ENCODE results near the gene FAM120A.
"Not testable (repeated sequence)": the region's sequence is repeated elsewhere in the genome, so short reads cannot be mapped to it uniquely, and the experiment has no call there.

Gene FAM120A

GRCh38 chr9:93473411-93473810, 21.9 kb downstream of the FAM120A start:
- no peak for DNase-seq

- no peak for DNase-seq
These were observed 23.6 kb downstream of the FAM120A start for GRCh38 chr9:93475108-93475507.

GRCh38 chr9:93475856-93476255, 24.4 kb downstream of the FAM120A start:
- no peak for DNase-seq

DNA sequence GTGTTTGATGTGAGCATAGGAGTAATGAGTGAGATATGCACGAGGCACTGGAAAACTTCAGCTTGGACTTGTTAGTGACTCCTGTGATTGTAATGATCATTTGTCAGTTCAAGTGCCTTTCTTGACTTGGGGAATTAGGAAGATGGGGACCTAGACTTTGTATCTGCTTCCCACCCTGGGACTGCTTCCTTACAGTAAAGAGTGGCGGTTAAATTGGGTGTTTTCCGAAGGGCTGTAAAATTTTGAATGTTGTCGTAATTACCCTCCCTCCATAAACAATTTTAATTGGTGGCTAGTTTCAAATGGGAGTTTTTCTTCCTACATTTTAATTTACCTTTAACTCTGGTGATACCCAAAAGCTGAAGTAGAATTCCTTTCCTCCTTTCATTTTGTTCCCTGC, 25.4 kb downstream of the FAM120A start:
- DNase-seq, result no peak

DNA sequence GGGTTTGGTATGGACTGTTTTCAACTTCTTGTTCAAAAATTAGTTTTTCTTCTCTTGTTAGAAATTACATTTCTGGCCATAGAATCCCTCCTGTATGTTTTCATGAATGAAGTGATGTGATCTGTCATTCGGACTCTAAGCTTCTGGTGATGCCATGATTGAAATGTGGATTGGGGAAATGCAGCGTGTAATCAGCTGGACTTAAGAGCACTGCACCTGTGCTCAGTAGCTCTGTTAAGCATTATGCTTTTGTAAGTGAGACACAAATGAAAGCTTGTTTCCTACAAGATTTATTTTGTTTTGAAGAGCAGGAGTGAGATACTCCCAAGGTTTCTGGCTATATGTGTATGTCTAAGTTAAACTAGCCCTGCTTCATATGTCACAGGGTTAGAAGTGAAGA, 25.9 kb downstream of the FAM120A start:
- no peak for DNase-seq

GRCh38 chr9:93479726-93480125, 28.2 kb downstream of the FAM120A start:
- DNase-seq, result no peak

DNA sequence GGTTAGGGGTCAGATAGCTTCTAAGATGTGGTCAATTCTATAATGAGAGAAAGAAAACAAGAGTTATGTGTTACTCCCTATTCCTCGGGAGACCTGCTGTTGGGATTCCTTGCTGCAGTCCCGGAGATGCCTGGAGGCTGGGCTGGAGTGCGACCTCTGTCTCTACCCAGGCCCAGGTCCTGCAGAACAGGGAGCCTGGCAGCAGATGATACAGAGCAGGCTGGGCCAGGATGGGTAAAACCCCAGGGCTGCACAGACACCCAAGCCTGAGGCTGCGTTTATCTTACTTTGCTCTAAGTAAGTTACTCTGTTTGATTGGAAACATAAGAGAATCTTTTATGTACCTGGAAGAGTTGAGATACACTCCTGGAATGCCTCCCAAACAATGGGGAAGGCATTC, 28.8 kb downstream of the FAM120A start:
- DNase-seq, result no peak

- no peak for DNase-seq
These were observed 29.3 kb downstream of the FAM120A start for GRCh38 chr9:93480728-93481324.

GRCh38 chr9:93483497-93483896, 32.0 kb downstream of the FAM120A start:
- DNase-seq, result no peak

GRCh38 chr9:93486268-93486667, 34.8 kb downstream of the FAM120A start:
- no peak for DNase-seq

DNA sequence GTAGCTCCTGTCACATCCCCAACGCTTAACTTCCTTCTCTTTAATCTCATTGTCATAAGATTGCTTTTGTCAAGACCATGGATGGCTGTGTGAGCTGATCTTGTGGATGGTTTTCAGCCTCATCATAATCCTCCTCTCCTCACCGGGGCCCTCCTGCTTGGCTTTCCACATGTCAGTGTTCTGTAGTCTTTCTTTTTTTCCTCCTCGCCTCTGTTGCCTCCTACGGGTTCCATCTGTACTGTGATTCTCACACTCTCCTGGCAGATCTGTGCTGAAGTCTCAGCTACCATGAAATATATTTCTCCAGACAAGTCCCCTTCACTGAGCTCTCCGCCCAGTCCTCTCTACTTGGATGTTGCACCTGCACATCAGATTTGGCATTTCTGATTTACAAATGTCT, 36.8 kb downstream of the FAM120A start:
- no peak for DNase-seq

DNA sequence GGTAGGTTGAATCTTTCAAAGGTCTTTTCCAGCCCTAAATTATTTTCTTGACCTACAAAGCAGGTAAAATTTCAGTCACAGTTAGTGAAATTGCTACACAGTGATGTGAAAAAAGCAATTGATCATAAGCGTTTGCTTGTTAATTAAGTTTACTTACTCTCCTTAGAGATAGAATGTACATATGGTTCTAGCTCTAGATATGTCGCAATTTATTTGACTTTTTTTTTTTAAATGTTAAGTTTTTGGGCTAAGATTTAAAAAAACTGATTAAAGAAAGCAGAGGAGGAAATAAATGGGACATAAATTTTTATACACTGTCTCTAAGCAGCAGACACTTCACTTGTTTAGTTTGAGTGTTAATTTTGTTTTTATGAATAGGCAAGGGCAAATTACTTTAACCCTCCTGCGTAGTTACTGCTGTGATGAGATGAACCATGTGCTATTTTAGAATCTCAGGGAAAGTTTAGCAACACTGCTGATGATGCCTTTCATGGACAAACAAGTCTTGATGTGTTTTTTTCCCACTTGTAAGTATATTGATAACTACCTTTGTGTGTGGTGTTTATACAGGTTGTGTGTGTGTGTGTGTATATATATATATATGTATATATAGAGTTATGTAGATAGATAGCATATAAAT, 40.2 kb downstream of the FAM120A start:
- no peak for DNase-seq

DNA sequence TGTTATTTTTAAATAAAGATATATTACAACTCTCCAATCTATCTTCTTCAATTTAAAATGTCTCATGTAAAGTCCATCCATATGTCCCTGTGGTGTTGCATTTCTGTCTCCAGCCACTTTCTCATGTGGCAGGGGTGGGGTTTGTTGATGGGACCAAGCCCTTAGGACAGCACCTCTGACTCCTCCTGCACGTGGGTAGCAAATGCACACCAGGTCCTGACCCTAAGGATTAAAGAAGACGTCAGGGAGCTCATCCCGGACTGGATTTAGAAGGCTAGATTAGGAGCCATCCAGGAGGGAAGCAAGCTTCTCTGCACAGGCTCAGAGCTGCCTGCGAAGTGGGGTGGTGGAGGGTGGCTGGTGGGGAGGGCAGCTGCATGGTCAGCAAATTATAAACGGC, 40.8 kb downstream of the FAM120A start:
- no peak for DNase-seq

DNA sequence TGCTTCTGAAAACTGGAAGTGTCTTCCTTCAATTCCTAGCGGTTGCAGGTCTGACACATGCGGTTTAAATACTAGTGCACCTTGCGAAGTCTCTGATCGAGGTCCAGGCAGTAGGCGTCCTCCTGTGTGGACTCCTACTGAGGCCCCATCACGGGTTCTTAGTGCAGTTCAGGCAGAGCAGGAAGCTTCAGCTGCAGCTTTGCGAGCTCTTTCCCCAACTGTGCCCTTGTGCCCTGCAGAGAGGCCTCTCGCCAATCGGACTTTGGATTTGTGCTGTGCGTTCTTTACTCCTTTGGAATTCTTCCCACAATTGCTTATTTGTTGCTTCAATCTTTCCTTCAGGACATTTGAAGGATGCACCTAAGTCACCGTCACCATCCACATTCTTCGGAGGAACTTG, 42.5 kb downstream of the FAM120A start:
- no peak for DNase-seq

DNA sequence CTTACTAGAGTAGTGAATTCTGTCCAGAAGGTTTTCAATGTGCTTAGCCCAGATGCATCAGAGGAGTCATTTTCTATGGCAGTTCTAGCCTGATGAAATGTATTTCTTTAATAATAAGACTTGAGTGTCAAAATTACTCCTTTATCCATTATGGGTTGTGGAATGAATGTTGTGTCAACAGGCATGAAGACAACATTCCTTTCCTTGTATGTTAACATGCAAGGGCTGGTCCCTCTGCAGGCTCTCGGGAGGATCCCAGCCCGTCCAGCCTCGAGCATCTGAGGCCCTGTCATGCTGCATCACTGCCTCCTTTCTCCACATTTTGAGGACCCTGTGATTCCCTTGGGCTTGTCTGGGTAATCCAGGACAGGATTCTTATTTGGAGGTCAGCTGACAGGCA, 44.8 kb downstream of the FAM120A start:
- DNase-seq, result no peak

GRCh38 chr9:93500571-93501298, 49.2 kb downstream of the FAM120A start:
- DNase-seq, result no peak

DNA sequence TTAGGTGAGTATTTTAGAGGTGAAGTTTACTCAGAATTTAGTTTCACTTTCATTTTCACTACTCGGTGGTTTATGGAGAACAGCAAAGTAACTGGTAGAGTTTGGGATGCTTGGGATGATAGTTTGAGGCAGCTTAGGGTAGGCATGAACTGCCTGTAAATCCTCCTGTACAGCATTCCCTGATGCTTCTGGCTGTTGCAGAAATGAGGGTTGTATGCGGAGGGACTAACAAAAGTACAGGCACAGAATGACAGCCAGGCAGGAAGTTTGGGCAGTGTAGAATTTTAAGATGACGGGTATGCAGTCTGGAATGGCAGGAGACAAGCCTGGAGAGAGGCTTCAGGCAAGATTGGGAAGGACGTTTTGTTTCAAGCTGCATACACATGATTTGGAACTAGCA, 49.9 kb downstream of the FAM120A start:
- no peak for DNase-seq

GRCh38 chr9:93503381-93503780, 51.9 kb downstream of the FAM120A start:
- DNase-seq, result no peak

DNA sequence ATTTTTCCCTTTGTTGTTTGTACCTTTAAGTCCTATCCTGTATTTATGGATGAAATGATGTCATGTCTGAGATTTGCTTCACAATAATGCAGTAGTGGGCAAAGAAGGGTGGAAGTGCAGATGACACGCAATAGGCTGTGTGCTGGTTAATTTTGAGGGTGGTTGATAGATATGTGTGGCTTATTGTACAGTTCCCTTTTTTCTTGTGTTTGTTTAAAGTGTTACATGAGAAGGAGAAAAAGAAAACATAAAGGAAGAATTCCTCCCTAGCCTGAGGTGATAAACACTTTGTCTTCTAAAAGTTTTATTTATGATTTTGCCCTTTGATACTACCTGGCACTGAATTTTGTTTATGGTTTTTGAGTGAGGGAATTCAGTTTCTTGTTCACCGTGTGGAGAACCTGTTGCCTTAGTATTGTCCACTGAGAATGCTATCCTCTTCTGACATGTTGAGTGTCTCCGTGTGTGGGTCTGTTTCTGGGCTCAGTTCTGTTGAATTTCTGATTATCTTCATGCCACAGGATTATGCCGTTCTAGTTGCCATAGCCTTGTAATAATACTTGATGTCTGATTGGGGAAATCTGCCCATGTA, 54.2 kb downstream of the FAM120A start:
- DNase-seq, result peak; percentile 35

DNA sequence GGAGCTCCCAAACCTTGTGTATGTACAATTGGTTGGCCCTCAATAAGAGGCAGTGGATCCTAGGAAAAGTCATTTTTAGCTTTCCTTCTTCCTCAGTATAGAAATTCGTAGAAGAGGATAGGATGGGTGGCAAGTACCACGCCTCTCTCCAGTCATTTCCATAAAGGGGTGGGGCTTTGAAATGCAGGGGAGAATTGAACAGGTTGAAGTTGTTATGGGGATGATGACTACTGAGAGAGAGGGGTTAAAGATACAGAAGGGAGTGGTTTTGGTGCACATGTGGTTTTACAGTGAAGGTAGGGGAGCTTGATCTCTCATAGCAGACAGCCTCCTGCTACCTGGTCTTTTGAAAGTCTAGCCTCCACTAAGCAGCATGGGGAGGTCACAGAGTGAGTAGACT, 56.3 kb downstream of the FAM120A start:
- DNase-seq, result no peak

DNA sequence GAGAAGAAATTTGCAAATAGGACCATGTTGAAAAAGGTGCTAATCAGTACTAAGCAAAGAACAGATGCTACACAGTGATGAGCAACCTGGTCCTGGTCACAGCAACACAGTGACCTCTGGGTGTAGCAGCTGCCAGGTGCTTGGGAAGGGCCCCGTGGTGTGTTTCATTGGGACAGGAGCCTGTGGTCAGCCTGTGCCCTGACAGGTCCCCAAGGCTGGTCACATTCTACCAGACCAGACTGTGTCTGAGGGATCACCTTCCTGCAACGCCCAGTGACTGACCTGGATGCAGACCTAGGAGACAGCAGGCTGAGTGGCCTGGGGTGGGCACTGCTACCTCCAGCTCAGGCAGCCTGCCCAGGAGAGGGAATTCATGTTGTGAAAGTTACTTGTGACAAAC, 56.7 kb downstream of the FAM120A start:
- DNase-seq, result no peak

- no peak for DNase-seq
These were observed 57.6 kb downstream of the FAM120A start for GRCh38 chr9:93509084-93509483.

DNA sequence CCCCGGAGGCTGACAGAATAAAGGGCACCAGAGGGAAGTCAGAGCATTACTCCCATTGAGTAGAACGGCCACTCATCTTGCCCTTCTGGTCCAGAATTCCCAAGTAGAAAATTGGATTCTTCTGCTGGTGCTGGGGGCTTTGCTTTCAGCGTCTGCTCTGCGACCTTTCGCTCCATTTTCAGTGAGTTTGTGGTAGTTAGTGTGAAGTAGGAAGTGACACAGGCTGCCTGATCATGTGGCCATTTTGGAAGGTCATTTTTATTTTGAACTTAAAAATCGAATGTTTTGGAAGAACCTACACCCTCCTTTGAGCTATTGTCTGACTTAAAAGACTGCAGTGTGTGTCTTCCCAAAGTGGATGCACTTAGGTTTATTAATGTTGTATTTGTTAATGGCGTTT, 58.6 kb downstream of the FAM120A start:
- DNase-seq, result no peak

- DNase-seq, result not testable (repeated sequence)
These were observed 59.7 kb downstream of the FAM120A start for GRCh38 chr9:93511228-93511627.

Data from GF-D8 (cell line).